AG04450 (cell line): ENCODE measurements around the gene MAFG. TPM values are rescaled to one million over a fixed set of nuclear protein-coding genes. Genes with fewer than 3 reads are reported as not detected.
"Not testable (repeated sequence)": the region's sequence is repeated elsewhere in the genome, so short reads cannot be mapped to it uniquely, and the experiment has no call there.

Source experiments
- CTCF ChIA-PET: fragments of 300-600, 350-600 bp; formaldehyde crosslinking; extraction: SDS; loops from one replicate; lab custom pipeline; 2022; ENCODE audit warnings: antibody characterized with exemption, inconsistent platforms; lab: Charles Lee
- POLR2A ChIA-PET: fragments of 350-600 bp; formaldehyde crosslinking; extraction: SDS; loops from one replicate; lab custom pipeline; 2021; ENCODE audit warnings: antibody characterized with exemption, inconsistent platforms; lab: Yijun Ruan, JAX
- DNase-seq: peaks from one replicate; pipeline ENCODE4 v3.0.0-alpha.2; 2011; ENCODE audit warnings: low read depth, low spot score
- H3K27ac ChIP-seq: one replicate; pipeline ENCODE4 v1.5.1; 2012; ENCODE audit warnings: low read depth, low read length, control low read depth
- H3K27me3 ChIP-seq: one replicate; pipeline ENCODE4 v1.6.0; 2012; ENCODE audit warnings: low read length; ENCODE audit not compliant: control insufficient read depth, insufficient read depth
- H3K4me3 ChIP-seq: 2 replicates; pipeline ENCODE4 v1.5.1; 2011; ENCODE audit warnings: mild to moderate bottlenecking, low read depth, low read length, control low read depth
- H3K9me3 ChIP-seq: 2 replicates; pipeline ENCODE4 v1.5.1; 2012; ENCODE audit warnings: low read length; ENCODE audit not compliant: control insufficient read depth, insufficient read depth
- CTCF ChIP-seq: IDR thresholded peaks from 2 replicates; pipeline ENCODE4 v1.5.1; 2011; ENCODE audit warnings: low read depth, low read length, control low read depth, inconsistent platforms
- polyA plus RNA-seq: library from polyadenylated mRNA; depleted of rRNA; stranded (reverse); fragments of >200 nt; gene quantifications from 2 replicates; pipeline ENCODE4 v1.2.3, GENCODE V29; 2011

Gene MAFG
- polyA plus RNA-seq, 1 experiment: 17.7 TPM

DNA sequence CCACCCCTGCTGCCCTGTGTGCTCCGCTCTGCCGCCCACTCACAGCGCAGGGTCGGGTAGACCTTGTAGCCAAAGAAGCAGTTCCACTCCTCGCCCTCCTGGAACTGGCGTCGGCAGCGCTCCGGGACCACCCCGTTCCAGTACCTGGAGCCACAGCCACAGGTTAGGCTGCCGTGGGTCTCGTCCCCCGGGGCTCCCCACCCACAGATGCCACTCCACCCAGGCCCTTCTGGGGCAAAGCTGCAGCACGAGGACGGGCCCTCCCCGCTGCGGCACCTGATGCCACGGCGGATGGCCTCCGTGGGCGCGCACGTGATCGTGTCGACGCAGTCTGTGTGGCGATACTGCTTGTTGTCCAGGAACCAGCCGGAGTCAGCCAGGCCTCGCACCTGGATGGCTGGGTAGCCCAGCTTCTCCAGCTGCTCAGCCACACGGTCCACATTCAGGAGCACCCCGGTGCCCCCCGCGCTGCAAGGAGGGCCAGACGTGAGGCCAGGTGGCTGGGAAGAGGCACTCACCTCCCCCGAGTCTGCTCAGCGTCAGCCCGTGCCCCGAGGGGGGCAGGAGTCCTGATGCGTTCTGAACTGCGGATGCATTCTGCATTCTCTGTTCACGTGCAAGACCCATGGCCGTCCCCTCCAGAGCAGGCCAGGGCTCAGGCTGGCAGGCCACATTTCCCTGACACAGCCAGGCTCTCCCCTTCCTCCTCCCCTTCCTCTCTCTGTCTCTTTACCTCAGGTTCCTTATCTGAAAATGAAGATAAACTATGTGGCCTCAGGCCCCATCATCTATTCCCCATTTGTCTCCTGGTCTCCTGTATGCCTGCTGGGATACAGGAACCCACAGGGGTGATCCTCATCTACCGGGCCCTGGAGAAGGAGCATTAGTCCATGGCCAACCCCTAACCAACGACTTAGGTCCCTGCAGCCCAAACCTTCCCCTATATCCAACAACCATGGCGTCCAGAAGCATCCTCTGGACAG is 29.4 kb upstream of the MAFG start:
- ChIA-PET POLR2A (no interaction called here), CTCF (no interaction called here)
- DNase-seq: no peak
- Histone ChIP-seq H3K27me3 (peaks cover 25% of the 10 kb centered on the region), H3K27ac (no peak overlapping the region), H3K4me3 (no peak overlapping the region), H3K9me3 (no peaks in the 10 kb centered on the region; the same call in 1 of the 2 replicates)
- no peak for TF ChIP-seq CTCF

- CTCF ChIA-PET: interaction anchor here (1.4 kb wide), 1 partner anchor 64 kb away, joined by 5 read pairs; no protein-coding TSS in a partner anchor
- DNase-seq: no peak
Measured at GRCh38 chr17:81955756-81956544, 28.4 kb upstream of the MAFG start.

DNA sequence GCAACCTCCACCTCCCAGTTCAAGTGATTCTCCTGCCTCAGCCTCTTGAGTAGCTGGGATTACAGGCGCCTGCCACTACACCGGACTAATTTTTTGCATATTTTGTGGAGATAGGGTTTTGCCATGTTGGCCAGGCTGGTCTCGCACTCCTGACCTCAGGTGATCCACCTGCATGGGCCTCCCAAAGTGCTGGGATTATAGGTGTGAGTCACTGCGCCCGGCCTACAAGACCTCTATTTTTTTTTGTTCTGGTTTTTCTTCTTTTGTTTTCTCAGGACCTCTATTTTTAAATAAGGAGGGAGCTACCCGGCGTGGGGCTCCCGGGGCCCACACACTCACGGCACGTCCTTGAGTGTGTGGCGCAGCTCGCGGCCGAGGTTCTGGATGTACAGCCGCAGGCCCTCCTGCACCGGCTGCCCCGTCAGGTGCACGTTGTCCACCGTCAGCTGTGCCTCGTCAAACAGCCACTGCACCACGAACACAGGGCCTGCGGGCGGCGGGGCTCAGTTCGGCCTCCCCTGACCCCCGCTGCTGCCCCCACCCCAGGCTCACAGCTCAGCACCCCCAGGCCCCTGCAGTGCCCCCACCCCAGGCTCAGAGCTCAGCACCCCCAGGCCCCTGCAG is 27.6 kb upstream of the MAFG start:
- Histone ChIP-seq H3K4me3 (no peak overlapping the region), H3K9me3 (no peaks in the 10 kb centered on the region; the same call in 1 of the 2 replicates), H3K27me3 (peaks cover 22% of the 10 kb centered on the region), H3K27ac (no peak overlapping the region)
- POLR2A ChIA-PET: no interaction called here
- no peak for TF ChIP-seq CTCF
- CTCF ChIA-PET: interaction anchor here (1.4 kb wide), 1 partner anchor 65 kb away, joined by 5 read pairs; no protein-coding TSS in a partner anchor
- DNase-seq: no peak

More at GRCh38 chr17:81955756-81956544, 28.4 kb upstream of the MAFG start:
- POLR2A ChIA-PET: no interaction called here
- no peak for TF ChIP-seq CTCF
- H3K4me3 ChIP-seq: no peak overlapping the region
- H3K27me3 ChIP-seq: peaks cover 26% of the 10 kb centered on the region
- H3K27ac ChIP-seq: no peak overlapping the region
- no peaks in the 10 kb centered on the region; the same call in 1 of the 2 replicates for H3K9me3 ChIP-seq

GRCh38 chr17:81954131-81955057 is 26.9 kb upstream of the MAFG start:
- Histone ChIP-seq H3K27me3 (peaks cover 19% of the 10 kb centered on the region), H3K4me3 (no peak overlapping the region), H3K9me3 (no peaks in the 10 kb centered on the region; the same call in 1 of the 2 replicates), H3K27ac (no peak overlapping the region)
- no peak for DNase-seq
- TF ChIP-seq CTCF: no peak
- POLR2A ChIA-PET: no interaction called here
- CTCF ChIA-PET: interaction anchor here (1.4 to 2.0 kb wide), 2 partner anchors 66 to 76 kb away, joined by 5 to 7 read pairs; no protein-coding TSS in a partner anchor

DNA sequence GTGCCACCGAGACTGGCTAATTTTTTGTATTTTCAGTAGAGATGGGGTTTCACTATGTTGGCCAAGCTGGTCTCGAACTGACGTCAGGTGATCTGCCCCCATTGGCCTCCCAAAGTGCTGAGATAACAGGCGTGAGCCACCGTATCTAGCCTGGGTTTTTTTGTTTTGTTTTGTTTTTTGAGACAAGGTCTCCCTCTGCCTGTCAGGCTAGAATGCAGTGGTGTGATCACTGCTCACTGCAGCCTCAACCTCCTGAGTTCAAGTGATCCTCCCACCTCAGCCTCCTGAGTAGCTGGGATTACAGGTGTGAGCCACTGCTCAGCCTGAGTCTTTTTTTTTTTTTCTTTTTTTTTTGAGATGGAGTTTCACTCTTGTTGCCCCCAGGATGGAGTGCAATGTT is 25.9 kb upstream of the MAFG start:
- CTCF ChIA-PET: interaction anchor here (2.0 kb wide), 1 partner anchor 77 kb away, joined by 7 read pairs; no protein-coding TSS in a partner anchor

More for the DNA sequence above, 25.9 kb upstream of the MAFG start:
- DNase-seq, POLR2A ChIA-PET, H3K27me3 ChIP-seq, H3K27ac ChIP-seq, H3K9me3 ChIP-seq, H3K4me3 ChIP-seq: not testable (repeated sequence)
